CD14-positive monocyte (primary cell): ENCODE results near the gene GATA5. TPM values are rescaled to one million over a fixed set of nuclear protein-coding genes. Genes with fewer than 3 reads are reported as not detected.

ENCODE experiments used
- DNase-seq, 3 donors: peaks; one replicate each; pipeline ENCODE4 v3.0.0-alpha.2; 2011 to 2022
- H2AFZ ChIP-seq: 2 replicates; pipeline ENCODE4 v1.6.0; 2012; ENCODE audit warnings: mild to moderate bottlenecking, low read depth, low read length, inconsistent platforms; ENCODE audit not compliant: insufficient read depth, poor library complexity, severe bottlenecking
- H3K27ac ChIP-seq, 2 donors: 1 replicate in 1 of 2; 2 replicates in 1 of 2; pipeline ENCODE4 v1.5.1; 2012 to 2013; ENCODE audit warnings: low read length in 2 of 2, control low read depth in 1 of 2, inconsistent platforms in 1 of 2, low read depth in 1 of 2, mild to moderate bottlenecking in 1 of 2
- H3K27me3 ChIP-seq, 2 donors: one replicate each; pipeline versions ENCODE4 v1.6.0 to v1.6.1; 2011 to 2013; ENCODE audit warnings: low read length in 2 of 2; ENCODE audit not compliant: control insufficient read depth in 2 of 2, insufficient read depth in 2 of 2
- H3K36me3 ChIP-seq, 2 donors: replicated peaks in 1 of 2; 1 replicate in 1 of 2; 2 replicates in 1 of 2; pipeline versions ENCODE4 v1.5.1 to v1.6.1; 2012 to 2013; ENCODE audit warnings: low read length in 2 of 2, control low read depth in 1 of 2, inconsistent platforms in 1 of 2, mild to moderate bottlenecking in 1 of 2; ENCODE audit not compliant: insufficient read depth in 2 of 2, control insufficient read depth in 1 of 2
- H3K4me1 ChIP-seq, 2 donors: 1 replicate in 1 of 2; 2 replicates in 1 of 2; pipeline versions ENCODE4 v1.5.1 to v1.6.1; 2012 to 2013; ENCODE audit warnings: low read length in 2 of 2, control low read depth in 1 of 2, inconsistent platforms in 1 of 2, mild to moderate bottlenecking in 1 of 2, moderate library complexity in 1 of 2; ENCODE audit not compliant: insufficient read depth in 2 of 2, control insufficient read depth in 1 of 2
- H3K4me2 ChIP-seq: replicated peaks from 2 replicates; pipeline ENCODE3; 2012; ENCODE audit warnings: low read length, moderate library complexity, mild to moderate bottlenecking; ENCODE audit not compliant: poor library complexity, severe bottlenecking; ENCODE audit errors: extremely low read depth
- H3K4me3 ChIP-seq, 3 experiments: fragments of 200-600 bp in 1 of 3; sonication (generic) in 1 of 3; replicated peaks in 1 of 3; 1 replicate in 2 of 3; 2 replicates in 1 of 3; pipeline ENCODE4 v1.5.1; 2011 to 2013; ENCODE audit warnings: low read length in 3 of 3, mild to moderate bottlenecking in 3 of 3, control low read depth in 2 of 3, low read depth in 2 of 3, inconsistent platforms in 1 of 3, moderate library complexity in 1 of 3
- H3K79me2 ChIP-seq: 2 replicates; pipeline ENCODE4 v1.6.0; 2012; ENCODE audit warnings: mild to moderate bottlenecking, control low read depth, inconsistent platforms, low read length, moderate library complexity; ENCODE audit not compliant: insufficient read depth
- H3K9ac ChIP-seq: 2 replicates; pipeline ENCODE4 v1.6.0; 2017; ENCODE audit warnings: low read length, mild to moderate bottlenecking; ENCODE audit not compliant: insufficient read depth, poor library complexity, severe bottlenecking
- H3K9me3 ChIP-seq, 2 donors: replicated peaks in 1 of 2; 1 replicate in 1 of 2; 2 replicates in 1 of 2; pipeline versions ENCODE4 v1.5.1 to v1.6.1; 2012 to 2013; ENCODE audit warnings: low read length in 2 of 2, control low read depth in 1 of 2; ENCODE audit not compliant: control insufficient read depth in 1 of 2, insufficient read depth in 1 of 2
- H4K20me1 ChIP-seq: 2 replicates; pipeline ENCODE4 v1.6.0; 2012; ENCODE audit warnings: mild to moderate bottlenecking, low read length, control low read depth, moderate library complexity; ENCODE audit not compliant: insufficient read depth
- H3K27ac Mint-ChIP-seq, 7 donors: one replicate each; pipeline ENCODE4 v1.8.0; 2020; ENCODE audit warnings: mild to moderate bottlenecking in 7 of 7, mixed read lengths in 7 of 7, moderate library complexity in 6 of 7, inconsistent platforms in 2 of 7
- H3K27me3 Mint-ChIP-seq, 3 donors: one replicate each; pipeline ENCODE4 v1.8.0; 2021 to 2022; ENCODE audit warnings: low read depth in 3 of 3, mild to moderate bottlenecking in 3 of 3, mixed read lengths in 3 of 3, moderate library complexity in 3 of 3, inconsistent platforms in 1 of 3
- H3K36me3 Mint-ChIP-seq, 2 donors: one replicate each; pipeline ENCODE4 v1.8.0; 2020; ENCODE audit warnings: mixed read lengths in 2 of 2, inconsistent platforms in 1 of 2, mild to moderate bottlenecking in 1 of 2
- H3K4me1 Mint-ChIP-seq: one replicate; pipeline ENCODE4 v1.8.0; 2020; ENCODE audit warnings: mild to moderate bottlenecking, mixed read lengths
- H3K4me3 Mint-ChIP-seq, 2 donors: one replicate each; pipeline ENCODE4 v1.8.0; 2020; ENCODE audit warnings: mild to moderate bottlenecking in 2 of 2, mixed read lengths in 2 of 2, moderate library complexity in 1 of 2
- H3K9me3 Mint-ChIP-seq, 7 donors: one replicate each; pipeline ENCODE4 v1.8.0; 2020 to 2022; ENCODE audit warnings: mixed read lengths in 7 of 7, mild to moderate bottlenecking in 6 of 7, moderate library complexity in 6 of 7, inconsistent platforms in 2 of 7
- CTCF ChIP-seq: fragments of 200-600 bp; IDR thresholded peaks from one replicate; pipeline ENCODE4 v1.8.0; 2022; ENCODE audit warnings: antibody characterized with exemption, mild to moderate bottlenecking
- WGBS: methylation state at CpG from one replicate; pipeline ENCODE4 v1.1.5; 2013; ENCODE audit warnings: missing lambda C conversion rate; ENCODE audit not compliant: insufficient coverage; 5-methylcytosine and 5-hydroxymethylcytosine counted together
- intact Hi-C, 2 donors: fragments of 100-400 bp; cut with micrococcal nuclease; formaldehyde crosslinking; loops; one replicate each; pipeline versions ENCODE4 v1.15.0 to v1.15.1; 2023
- polyA plus RNA-seq, 3 donors: library from polyadenylated mRNA; depleted of rRNA in 1 of 3; unstranded in 2 of 3; stranded (reverse) in 1 of 3; fragments of 300-500 nt in 2 of 3; fragments of >200 nt in 1 of 3; fragmentation: Illumina TruSeq in 2 of 3; gene quantifications; 1 replicate in 2 of 3; 2 replicates in 1 of 3; pipeline ENCODE4 v1.2.3, GENCODE V29; 2012 to 2021

The GATA5 gene
- polyA plus RNA-seq, 3 donors, result not detected

DNA sequence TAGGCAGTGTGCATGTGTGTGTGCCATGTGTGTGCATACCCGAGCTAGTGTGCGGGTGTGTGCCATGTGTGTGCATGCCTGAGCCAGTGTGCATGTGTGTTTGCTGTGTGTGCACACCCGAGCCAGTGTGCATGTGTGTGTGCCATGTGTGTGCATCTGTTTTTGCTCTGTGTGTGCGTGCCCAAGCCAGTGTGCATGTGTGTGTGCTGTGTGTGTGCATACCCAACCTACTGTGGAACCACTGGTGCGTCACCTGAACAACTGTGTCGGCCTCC lies 54.1 kb downstream of the GATA5 start:
- Mint-ChIP-seq H3K36me3 (no peaks in the 10 kb centered on the region), H3K4me1 (no peaks in the 10 kb centered on the region), H3K27ac (peak overlapping the region in 1 of 7 donors; percentile 18), H3K9me3 (peaks cover 0 to 5% (median 0%) of the 10 kb centered on the region in 7 donors), H3K4me3 (no peak overlapping the region), H3K27me3 (peaks cover 2 to 11% (median 4%) of the 10 kb centered on the region in 3 donors)
- WGBS, result 80% methylated on average over 5 of the region's 6 CpGs
- TF ChIP-seq CTCF, result no peak
- H3K79me2 ChIP-seq, result no peaks in the 10 kb centered on the region
- no peaks in the 10 kb centered on the region for H3K4me1 ChIP-seq
- H3K9ac ChIP-seq, result no peak overlapping the region
- no peak overlapping the region for H2AFZ ChIP-seq
- DNase-seq, result no peak
- H3K27me3 ChIP-seq, result no peaks in the 10 kb centered on the region
- no peaks in the 10 kb centered on the region for H3K36me3 ChIP-seq
- H3K4me2 ChIP-seq, result no peak overlapping the region
- intact Hi-C loops, result no loop called here
- H3K4me3 ChIP-seq, result no peak overlapping the region
- no peaks in the 10 kb centered on the region for H4K20me1 ChIP-seq
- H3K27ac ChIP-seq, result no peak overlapping the region
- peaks cover 0 to 5% of the 10 kb centered on the region in 2 donors for H3K9me3 ChIP-seq

GRCh38 chr20:62420846-62421715 lies 54.7 kb downstream of the GATA5 start:
- no peak overlapping the region for H3K27ac Mint-ChIP-seq
- intact Hi-C loops, result no loop called here
- H3K4me3 Mint-ChIP-seq, result no peak overlapping the region
- DNase-seq, result no peak
- H3K36me3 ChIP-seq, result no peaks in the 10 kb centered on the region
- no peak for TF ChIP-seq CTCF
- no peaks in the 10 kb centered on the region for H3K4me1 Mint-ChIP-seq
- H3K9me3 Mint-ChIP-seq, result peaks cover 0 to 5% (median 0%) of the 10 kb centered on the region in 7 donors
- H3K79me2 ChIP-seq, result no peaks in the 10 kb centered on the region
- H2AFZ ChIP-seq, result no peak overlapping the region
- H3K9me3 ChIP-seq, result peaks cover 0 to 5% of the 10 kb centered on the region in 2 donors
- H4K20me1 ChIP-seq, result no peaks in the 10 kb centered on the region
- no peak overlapping the region for H3K4me3 ChIP-seq
- no peak overlapping the region for H3K9ac ChIP-seq
- H3K36me3 Mint-ChIP-seq, result no peaks in the 10 kb centered on the region
- no peaks in the 10 kb centered on the region for H3K27me3 ChIP-seq
- H3K4me2 ChIP-seq, result no peak overlapping the region
- peaks cover 2 to 11% (median 4%) of the 10 kb centered on the region in 3 donors for H3K27me3 Mint-ChIP-seq
- H3K4me1 ChIP-seq, result no peaks in the 10 kb centered on the region
- no peak overlapping the region for H3K27ac ChIP-seq
- WGBS, result 88% methylated on average over 23 of the region's 24 CpGs
